Measurements from ENCODE around the gene LIN9. TPM values are rescaled to one million over a fixed set of nuclear protein-coding genes. Genes with fewer than 3 reads are reported as not detected.

Gene LIN9
- total RNA-seq, 1 donor from 2014 or later: 10.5 TPM

GRCh38 chr1:226201029-226201593, 107.9 kb downstream of the LIN9 start:
- no peaks in the 10 kb centered on the region for H3K36me3 Mint-ChIP-seq
- H3K27ac Mint-ChIP-seq: no peak overlapping the region
- H3K27me3 Mint-ChIP-seq: no peaks in the 10 kb centered on the region
- H3K4me3 Mint-ChIP-seq: no peak overlapping the region
- H3K9me3 Mint-ChIP-seq: no peaks in the 10 kb centered on the region
- TF ChIP-seq CTCF (conservative IDR thresholded peaks at IDR 0.05): peak; percentile 34
- no peak for DNase-seq (ENCODE audit: extremely low spot score, unreplicated experiment)
- no peaks in the 10 kb centered on the region for H3K4me1 Mint-ChIP-seq (ENCODE audit: unreplicated experiment)

- DNase-seq (ENCODE audit: extremely low spot score, unreplicated experiment): no peak
- H3K36me3 Mint-ChIP-seq: no peaks in the 10 kb centered on the region
- H3K9me3 Mint-ChIP-seq: no peaks in the 10 kb centered on the region
- no peaks in the 10 kb centered on the region for H3K27me3 Mint-ChIP-seq
- no peak overlapping the region for H3K4me3 Mint-ChIP-seq
- no peak overlapping the region for H3K27ac Mint-ChIP-seq
- no peak for TF ChIP-seq CTCF (conservative IDR thresholded peaks at IDR 0.05)
- H3K4me1 Mint-ChIP-seq (ENCODE audit: unreplicated experiment): no peaks in the 10 kb centered on the region
These were observed 109.0 kb downstream of the LIN9 start for GRCh38 chr1:226199971-226200370.

- TF ChIP-seq CTCF (conservative IDR thresholded peaks at IDR 0.05): no peak
- Mint-ChIP-seq H3K27ac (no peak overlapping the region), H3K9me3 (no peaks in the 10 kb centered on the region), H3K4me1 (ENCODE audit: unreplicated experiment) (no peaks in the 10 kb centered on the region), H3K4me3 (no peak overlapping the region), H3K36me3 (no peaks in the 10 kb centered on the region), H3K27me3 (no peaks in the 10 kb centered on the region)
- no peak for DNase-seq (ENCODE audit: extremely low spot score, unreplicated experiment)
These were observed 113.8 kb downstream of the LIN9 start for GRCh38 chr1:226195144-226195543.

- H3K4me3 Mint-ChIP-seq: peak overlapping the region; percentile 92
- TF ChIP-seq CTCF (conservative IDR thresholded peaks at IDR 0.05): no peak
- peak overlapping the region; percentile 91 for H3K27ac Mint-ChIP-seq
These were observed 121.6 kb downstream of the LIN9 start for GRCh38 chr1:226187380-226187779.

GRCh38 chr1:226187019-226187322, 122.0 kb downstream of the LIN9 start:
- Mint-ChIP-seq H3K27ac (peak overlapping the region; percentile 91), H3K4me3 (peak overlapping the region; percentile 92), H3K9me3 (no peaks in the 10 kb centered on the region), H3K4me1 (ENCODE audit: unreplicated experiment) (peaks cover 24% of the 10 kb centered on the region), H3K36me3 (peaks cover 8% of the 10 kb centered on the region), H3K27me3 (no peaks in the 10 kb centered on the region)
- TF ChIP-seq CTCF (conservative IDR thresholded peaks at IDR 0.05): no peak
- no peak for DNase-seq (ENCODE audit: extremely low spot score, unreplicated experiment)

More at GRCh38 chr1:226187380-226187779, 121.6 kb downstream of the LIN9 start:
- peaks cover 8% of the 10 kb centered on the region for H3K36me3 Mint-ChIP-seq
- peaks cover 24% of the 10 kb centered on the region for H3K4me1 Mint-ChIP-seq (ENCODE audit: unreplicated experiment)
- DNase-seq (ENCODE audit: extremely low spot score, unreplicated experiment): no peak
- no peaks in the 10 kb centered on the region for H3K9me3 Mint-ChIP-seq
- no peaks in the 10 kb centered on the region for H3K27me3 Mint-ChIP-seq

All from type B pancreatic cell (in vitro differentiated cells).